ENCODE results near the gene L2HGDH.

Gene L2HGDH

DNA sequence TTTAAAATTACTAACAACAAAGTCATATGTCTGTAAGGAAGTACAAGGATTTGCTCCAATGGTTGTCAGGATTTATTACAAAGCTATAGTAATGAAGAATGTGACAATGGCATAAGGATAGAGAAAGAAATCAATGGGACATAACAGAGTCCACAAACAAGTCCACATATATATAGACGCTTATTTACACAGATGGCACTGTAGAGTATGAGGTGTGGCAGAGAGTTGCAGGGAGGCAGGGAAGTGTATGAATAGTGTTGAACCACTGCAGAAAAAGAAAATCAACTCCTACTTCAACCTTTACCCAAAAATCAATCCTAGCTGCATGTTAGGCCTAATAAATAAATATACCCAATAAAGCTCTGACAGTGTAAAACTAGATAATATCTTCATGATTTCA lies 102.0 kb downstream of the L2HGDH start:
- TF ChIP-seq FOXP2 (optimal IDR thresholded peaks at IDR 0.05; ENCODE audit: borderline replicate concordance, extremely low read depth, extremely low read length, insufficient read depth) = no peak
- no peak for TF ChIP-seq TAF1 (IDR thresholded peaks at IDR 0.05; ENCODE audit: borderline replicate concordance, insufficient read depth, low read length)
- no peak for TF ChIP-seq POLR2AphosphoS5 (IDR thresholded peaks at IDR 0.05; ENCODE audit: low read depth, low read length)
- TF ChIP-seq REST (IDR thresholded peaks at IDR 0.05; ENCODE audit: insufficient read depth in 1 of 2, low read depth in 2 of 2, low read length in 2 of 2) = no peak
- no peak for TF ChIP-seq SIN3A (IDR thresholded peaks at IDR 0.05; ENCODE audit: borderline replicate concordance, insufficient read depth, low read length)

GRCh38 chr14:50198499-50198898 lies 113.5 kb downstream of the L2HGDH start:
- TF ChIP-seq REST (IDR thresholded peaks at IDR 0.05; ENCODE audit: insufficient read depth in 1 of 2, low read depth in 2 of 2, low read length in 2 of 2) (no peak), SIN3A (IDR thresholded peaks at IDR 0.05; ENCODE audit: borderline replicate concordance, insufficient read depth, low read length) (no peak), FOXP2 (optimal IDR thresholded peaks at IDR 0.05; ENCODE audit: borderline replicate concordance, extremely low read depth, extremely low read length, insufficient read depth) (no peak), POLR2AphosphoS5 (IDR thresholded peaks at IDR 0.05; ENCODE audit: low read depth, low read length) (no peak)

- TF ChIP-seq SIN3A (IDR thresholded peaks at IDR 0.05; ENCODE audit: borderline replicate concordance, insufficient read depth, low read length) = no peak
- TF ChIP-seq REST (IDR thresholded peaks at IDR 0.05; ENCODE audit: insufficient read depth in 1 of 2, low read depth in 2 of 2, low read length in 2 of 2) = no peak
- no peak for TF ChIP-seq TAF1 (IDR thresholded peaks at IDR 0.05; ENCODE audit: borderline replicate concordance, insufficient read depth, low read length)
- no peak for TF ChIP-seq POLR2AphosphoS5 (IDR thresholded peaks at IDR 0.05; ENCODE audit: low read depth, low read length)
- TF ChIP-seq FOXP2 (optimal IDR thresholded peaks at IDR 0.05; ENCODE audit: borderline replicate concordance, extremely low read depth, extremely low read length, insufficient read depth) = no peak
Observed at GRCh38 chr14:50191499-50191898, 120.5 kb downstream of the L2HGDH start.
